Spleen (tissue), 7 donors: ENCODE results near the gene DLST.

ENCODE experiments used
- CTCF ChIP-seq, 11 experiments: fragments of 200-600 bp in 7 of 11; fragments of 450-650 bp in 4 of 11; sonication (generic) in 4 of 11; IDR thresholded peaks in 8 of 11; conservative IDR thresholded peaks in 3 of 11; 1 replicate in 7 of 11; 2 replicates in 4 of 11; pipeline versions ENCODE4 v1.4.0 to v1.8.0; 2016 to 2021; ENCODE audit warnings: antibody characterized with exemption in 11 of 11, inconsistent platforms in 4 of 11, mild to moderate bottlenecking in 1 of 11
- POLR2A ChIP-seq, 3 donors: fragments of 450-650 bp; IDR thresholded peaks; one replicate each; pipeline ENCODE4 v1.5.1; 2017; ENCODE audit warnings: antibody characterized with exemption in 3 of 3, mild to moderate bottlenecking in 1 of 3
- POLR2AphosphoS5 ChIP-seq, 3 donors: sonication (generic); formaldehyde crosslinking; IDR thresholded peaks; one replicate each; pipeline ENCODE4 v1.5.1; 2017; ENCODE audit warnings: antibody characterized with exemption in 3 of 3
- donor health status: DM: no; HTN: no; CAD: no; lungs with moderate emphysema.
- donor health status: DM: no; HTN: no; CAD: no.
- donor health status: DM: no; HTN: no; CAD: no.

GRCh38 chr14:74846168-74846567, 35.5 kb upstream of the DLST start:
- TF ChIP-seq CTCF (IDR thresholded peaks at IDR 0.05 in 8 of 11, conservative IDR thresholded peaks at IDR 0.05 in 3 of 11) (no peak), POLR2A (IDR thresholded peaks at IDR 0.05) (no peak), POLR2AphosphoS5 (IDR thresholded peaks at IDR 0.05) (no peak)
